ENCODE data around the gene GSE1.

Gene GSE1

GRCh38 chr16:85653290-85653891 lies 40.3 kb downstream of the GSE1 start:
- Histone ChIP-seq H3K4me1 (ENCODE audit: control insufficient read depth in 1 of 2, insufficient read depth in 2 of 2, low read length in 2 of 2) (peaks cover 0 to 5% of the 10 kb centered on the region in 2 donors), H3K27ac (ENCODE audit: low read depth, low read length) (peak overlapping the region; percentile 38), H3K27me3 (ENCODE audit: control insufficient read depth in 1 of 2, insufficient read depth in 2 of 2, low read length in 2 of 2) (no peaks in the 10 kb centered on the region), H3K9ac (ENCODE audit: low read depth in 1 of 2, low read length in 2 of 2) (no peak overlapping the region), H3K4me3 (ENCODE audit: low read depth in 1 of 2, low read length in 2 of 2) (no peak overlapping the region), H3K9me3 (ENCODE audit: control insufficient read depth in 1 of 2, low read length in 2 of 2) (no peaks in the 10 kb centered on the region), H3K36me3 (ENCODE audit: control insufficient read depth in 1 of 2, insufficient read depth in 2 of 2, low read length in 2 of 2) (peaks cover 36 to 57% of the 10 kb centered on the region in 2 donors)

GRCh38 chr16:85654251-85655095 lies 41.4 kb downstream of the GSE1 start:
- Histone ChIP-seq H3K9ac (ENCODE audit: low read depth in 1 of 2, low read length in 2 of 2) (no peak overlapping the region), H3K9me3 (ENCODE audit: control insufficient read depth in 1 of 2, low read length in 2 of 2) (no peaks in the 10 kb centered on the region), H3K4me1 (ENCODE audit: control insufficient read depth in 1 of 2, insufficient read depth in 2 of 2, low read length in 2 of 2) (peaks cover 0 to 5% of the 10 kb centered on the region in 2 donors), H3K36me3 (ENCODE audit: control insufficient read depth in 1 of 2, insufficient read depth in 2 of 2, low read length in 2 of 2) (peaks cover 46 to 64% of the 10 kb centered on the region in 2 donors), H3K4me3 (ENCODE audit: low read depth in 1 of 2, low read length in 2 of 2) (no peak overlapping the region), H3K27ac (ENCODE audit: low read depth, low read length) (no peak overlapping the region), H3K27me3 (ENCODE audit: control insufficient read depth in 1 of 2, insufficient read depth in 2 of 2, low read length in 2 of 2) (no peaks in the 10 kb centered on the region)

- Histone ChIP-seq H3K9ac (ENCODE audit: low read depth in 1 of 2, low read length in 2 of 2) (no peak overlapping the region), H3K4me1 (ENCODE audit: control insufficient read depth in 1 of 2, insufficient read depth in 2 of 2, low read length in 2 of 2) (peaks cover 0 to 11% of the 10 kb centered on the region in 2 donors), H3K27me3 (ENCODE audit: control insufficient read depth in 1 of 2, insufficient read depth in 2 of 2, low read length in 2 of 2) (no peaks in the 10 kb centered on the region), H3K27ac (ENCODE audit: low read depth, low read length) (no peak overlapping the region), H3K36me3 (ENCODE audit: control insufficient read depth in 1 of 2, insufficient read depth in 2 of 2, low read length in 2 of 2) (peaks cover 48 to 67% of the 10 kb centered on the region in 2 donors), H3K9me3 (ENCODE audit: control insufficient read depth in 1 of 2, low read length in 2 of 2) (no peaks in the 10 kb centered on the region), H3K4me3 (ENCODE audit: low read depth in 1 of 2, low read length in 2 of 2) (no peak overlapping the region)
Measured at GRCh38 chr16:85655216-85656129, 42.4 kb downstream of the GSE1 start.

GRCh38 chr16:85656351-85657266 lies 43.5 kb downstream of the GSE1 start:
- H3K4me3 ChIP-seq (ENCODE audit: low read depth in 1 of 2, low read length in 2 of 2) = no peak overlapping the region
- H3K27me3 ChIP-seq (ENCODE audit: control insufficient read depth in 1 of 2, insufficient read depth in 2 of 2, low read length in 2 of 2) = no peaks in the 10 kb centered on the region
- H3K27ac ChIP-seq (ENCODE audit: low read depth, low read length) = no peak overlapping the region
- no peak overlapping the region for H3K9ac ChIP-seq (ENCODE audit: low read depth in 1 of 2, low read length in 2 of 2)
- no peaks in the 10 kb centered on the region for H3K9me3 ChIP-seq (ENCODE audit: control insufficient read depth in 1 of 2, low read length in 2 of 2)
- peaks cover 0 to 11% of the 10 kb centered on the region in 2 donors for H3K4me1 ChIP-seq (ENCODE audit: control insufficient read depth in 1 of 2, insufficient read depth in 2 of 2, low read length in 2 of 2)
- H3K36me3 ChIP-seq (ENCODE audit: control insufficient read depth in 1 of 2, insufficient read depth in 2 of 2, low read length in 2 of 2) = peaks cover 49 to 76% of the 10 kb centered on the region in 2 donors

GRCh38 chr16:85657267-85657650 lies 44.1 kb downstream of the GSE1 start:
- Histone ChIP-seq H3K36me3 (ENCODE audit: control insufficient read depth in 1 of 2, insufficient read depth in 2 of 2, low read length in 2 of 2) (peaks cover 47 to 82% of the 10 kb centered on the region in 2 donors), H3K9me3 (ENCODE audit: control insufficient read depth in 1 of 2, low read length in 2 of 2) (no peaks in the 10 kb centered on the region), H3K9ac (ENCODE audit: low read depth in 1 of 2, low read length in 2 of 2) (no peak overlapping the region), H3K4me3 (ENCODE audit: low read depth in 1 of 2, low read length in 2 of 2) (no peak overlapping the region), H3K4me1 (ENCODE audit: control insufficient read depth in 1 of 2, insufficient read depth in 2 of 2, low read length in 2 of 2) (peaks cover 0 to 11% of the 10 kb centered on the region in 2 donors), H3K27me3 (ENCODE audit: control insufficient read depth in 1 of 2, insufficient read depth in 2 of 2, low read length in 2 of 2) (no peaks in the 10 kb centered on the region), H3K27ac (ENCODE audit: low read depth, low read length) (no peak overlapping the region)

GRCh38 chr16:85657996-85658395 lies 44.9 kb downstream of the GSE1 start:
- peaks cover 52 to 89% of the 10 kb centered on the region in 2 donors for H3K36me3 ChIP-seq (ENCODE audit: control insufficient read depth in 1 of 2, insufficient read depth in 2 of 2, low read length in 2 of 2)

GRCh38 chr16:85658504-85659326 lies 45.6 kb downstream of the GSE1 start:
- Histone ChIP-seq H3K4me3 (ENCODE audit: low read depth in 1 of 2, low read length in 2 of 2) (no peak overlapping the region), H3K4me1 (ENCODE audit: control insufficient read depth in 1 of 2, insufficient read depth in 2 of 2, low read length in 2 of 2) (peaks cover 0 to 10% of the 10 kb centered on the region in 2 donors), H3K27me3 (ENCODE audit: control insufficient read depth in 1 of 2, insufficient read depth in 2 of 2, low read length in 2 of 2) (no peaks in the 10 kb centered on the region), H3K9ac (ENCODE audit: low read depth in 1 of 2, low read length in 2 of 2) (no peak overlapping the region), H3K9me3 (ENCODE audit: control insufficient read depth in 1 of 2, low read length in 2 of 2) (no peaks in the 10 kb centered on the region), H3K27ac (ENCODE audit: low read depth, low read length) (no peak overlapping the region), H3K36me3 (ENCODE audit: control insufficient read depth in 1 of 2, insufficient read depth in 2 of 2, low read length in 2 of 2) (peaks cover 59 to 93% of the 10 kb centered on the region in 2 donors)

More at GRCh38 chr16:85657996-85658395, 44.9 kb downstream of the GSE1 start:
- Histone ChIP-seq H3K27ac (ENCODE audit: low read depth, low read length) (no peak overlapping the region), H3K4me3 (ENCODE audit: low read depth in 1 of 2, low read length in 2 of 2) (no peak overlapping the region), H3K27me3 (ENCODE audit: control insufficient read depth in 1 of 2, insufficient read depth in 2 of 2, low read length in 2 of 2) (no peaks in the 10 kb centered on the region), H3K9ac (ENCODE audit: low read depth in 1 of 2, low read length in 2 of 2) (no peak overlapping the region), H3K9me3 (ENCODE audit: control insufficient read depth in 1 of 2, low read length in 2 of 2) (no peaks in the 10 kb centered on the region), H3K4me1 (ENCODE audit: control insufficient read depth in 1 of 2, insufficient read depth in 2 of 2, low read length in 2 of 2) (peaks cover 0 to 11% of the 10 kb centered on the region in 2 donors)

- H3K27me3 ChIP-seq (ENCODE audit: control insufficient read depth in 1 of 2, insufficient read depth in 2 of 2, low read length in 2 of 2) = no peaks in the 10 kb centered on the region
- no peak overlapping the region for H3K27ac ChIP-seq (ENCODE audit: low read depth, low read length)
- H3K36me3 ChIP-seq (ENCODE audit: control insufficient read depth in 1 of 2, insufficient read depth in 2 of 2, low read length in 2 of 2) = peaks cover 65 to 93% of the 10 kb centered on the region in 2 donors
- no peak overlapping the region for H3K4me3 ChIP-seq (ENCODE audit: low read depth in 1 of 2, low read length in 2 of 2)
- H3K9me3 ChIP-seq (ENCODE audit: control insufficient read depth in 1 of 2, low read length in 2 of 2) = no peaks in the 10 kb centered on the region
- no peak overlapping the region for H3K9ac ChIP-seq (ENCODE audit: low read depth in 1 of 2, low read length in 2 of 2)
- H3K4me1 ChIP-seq (ENCODE audit: control insufficient read depth in 1 of 2, insufficient read depth in 2 of 2, low read length in 2 of 2) = peaks cover 0 to 13% of the 10 kb centered on the region in 2 donors
Measured at GRCh38 chr16:85659336-85659735, 46.2 kb downstream of the GSE1 start.

Measured in duodenal mucosa (tissue), 2 donors.